WTC11 (cell line): ENCODE data around the gene ATF6B.

Source experiments
- ATF3 ChIP-seq: sonication (generic); formaldehyde crosslinking; conservative IDR thresholded peaks from 2 replicates; pipeline ENCODE4 v1.8.1; 2022; ENCODE audit warnings: mild to moderate bottlenecking, missing genetic modification reagents
- ETV6 ChIP-seq: sonication (generic); formaldehyde crosslinking; IDR thresholded peaks from 2 replicates; pipeline ENCODE4 v1.8.1; 2022; ENCODE audit warnings: mild to moderate bottlenecking, missing genetic modification reagents
- IRF2 ChIP-seq: sonication (generic); formaldehyde crosslinking; IDR thresholded peaks from 2 replicates; pipeline ENCODE4 v1.8.0; 2022; ENCODE audit warnings: low read depth, missing genetic modification reagents, borderline replicate concordance
- JAZF1 ChIP-seq: fragments of 250-450 bp; sonication (Bioruptor Pico); IDR thresholded peaks from 2 replicates; pipeline ENCODE4 v1.9.0; 2021; ENCODE audit warnings: moderate library complexity, mild to moderate bottlenecking, inconsistent platforms
- NFE2L1 ChIP-seq: sonication (generic); formaldehyde crosslinking; IDR thresholded peaks from 2 replicates; pipeline ENCODE4 v1.8.1; 2023; ENCODE audit warnings: missing genetic modification reagents
- NR3C1 ChIP-seq: sonication (generic); formaldehyde crosslinking; conservative IDR thresholded peaks from 2 replicates; pipeline ENCODE4 v1.8.1; 2023; ENCODE audit warnings: low read depth, mild to moderate bottlenecking, missing genetic modification reagents
- SP1 ChIP-seq: sonication (generic); formaldehyde crosslinking; conservative IDR thresholded peaks from 2 replicates; pipeline ENCODE4 v1.8.1; 2022; ENCODE audit warnings: missing genetic modification reagents
- TCF7 ChIP-seq: sonication (generic); formaldehyde crosslinking; IDR thresholded peaks from 2 replicates; pipeline ENCODE4 v1.8.0; 2022; ENCODE audit warnings: mild to moderate bottlenecking, low read depth, missing genetic modification reagents, moderate library complexity
- TEAD1 ChIP-seq: sonication (generic); formaldehyde crosslinking; IDR thresholded peaks from 2 replicates; pipeline ENCODE4 v1.8.0; 2022; ENCODE audit warnings: mild to moderate bottlenecking, missing genetic modification reagents
- USF2 ChIP-seq: sonication (generic); formaldehyde crosslinking; IDR thresholded peaks from 2 replicates; pipeline ENCODE4 v1.8.1; 2023; ENCODE audit warnings: mild to moderate bottlenecking, missing genetic modification reagents, moderate library complexity
- TF ChIP-seq, protein P1 (sequence below): fragments of 200-600 bp; IDR thresholded peaks from 2 replicates; pipeline ENCODE4 v1.8.0; 2022; ENCODE audit warnings: antibody characterized with exemption
- TF ChIP-seq, protein P2 (sequence below): sonication (generic); formaldehyde crosslinking; IDR thresholded peaks from 2 replicates; pipeline ENCODE4 v1.8.1; 2022; ENCODE audit warnings: low read depth, missing genetic modification reagents, borderline replicate concordance

GRCh38 chr6:32109765-32110160 lies 18.3 kb downstream of the ATF6B start:
- TF ChIP-seq, protein P1, sequence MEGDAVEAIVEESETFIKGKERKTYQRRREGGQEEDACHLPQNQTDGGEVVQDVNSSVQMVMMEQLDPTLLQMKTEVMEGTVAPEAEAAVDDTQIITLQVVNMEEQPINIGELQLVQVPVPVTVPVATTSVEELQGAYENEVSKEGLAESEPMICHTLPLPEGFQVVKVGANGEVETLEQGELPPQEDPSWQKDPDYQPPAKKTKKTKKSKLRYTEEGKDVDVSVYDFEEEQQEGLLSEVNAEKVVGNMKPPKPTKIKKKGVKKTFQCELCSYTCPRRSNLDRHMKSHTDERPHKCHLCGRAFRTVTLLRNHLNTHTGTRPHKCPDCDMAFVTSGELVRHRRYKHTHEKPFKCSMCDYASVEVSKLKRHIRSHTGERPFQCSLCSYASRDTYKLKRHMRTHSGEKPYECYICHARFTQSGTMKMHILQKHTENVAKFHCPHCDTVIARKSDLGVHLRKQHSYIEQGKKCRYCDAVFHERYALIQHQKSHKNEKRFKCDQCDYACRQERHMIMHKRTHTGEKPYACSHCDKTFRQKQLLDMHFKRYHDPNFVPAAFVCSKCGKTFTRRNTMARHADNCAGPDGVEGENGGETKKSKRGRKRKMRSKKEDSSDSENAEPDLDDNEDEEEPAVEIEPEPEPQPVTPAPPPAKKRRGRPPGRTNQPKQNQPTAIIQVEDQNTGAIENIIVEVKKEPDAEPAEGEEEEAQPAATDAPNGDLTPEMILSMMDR = no peak
- no peak for TF ChIP-seq ETV6
- TF ChIP-seq IRF2 (CRISPR knock-in tag) = no peak
- TF ChIP-seq NR3C1 (CRISPR knock-in tag) = no peak
- TF ChIP-seq ATF3 (CRISPR knock-in tag) = no peak
- TF ChIP-seq USF2 (CRISPR knock-in tag) = no peak
- no peak for TF ChIP-seq JAZF1 (CRISPR knock-in tag)
- no peak for TF ChIP-seq SP1 (CRISPR knock-in tag)
- TF ChIP-seq TCF7 (CRISPR knock-in tag) = no peak
- no peak for TF ChIP-seq NFE2L1
- TF ChIP-seq TEAD1 (CRISPR knock-in tag) = no peak
- TF ChIP-seq, protein P2, sequence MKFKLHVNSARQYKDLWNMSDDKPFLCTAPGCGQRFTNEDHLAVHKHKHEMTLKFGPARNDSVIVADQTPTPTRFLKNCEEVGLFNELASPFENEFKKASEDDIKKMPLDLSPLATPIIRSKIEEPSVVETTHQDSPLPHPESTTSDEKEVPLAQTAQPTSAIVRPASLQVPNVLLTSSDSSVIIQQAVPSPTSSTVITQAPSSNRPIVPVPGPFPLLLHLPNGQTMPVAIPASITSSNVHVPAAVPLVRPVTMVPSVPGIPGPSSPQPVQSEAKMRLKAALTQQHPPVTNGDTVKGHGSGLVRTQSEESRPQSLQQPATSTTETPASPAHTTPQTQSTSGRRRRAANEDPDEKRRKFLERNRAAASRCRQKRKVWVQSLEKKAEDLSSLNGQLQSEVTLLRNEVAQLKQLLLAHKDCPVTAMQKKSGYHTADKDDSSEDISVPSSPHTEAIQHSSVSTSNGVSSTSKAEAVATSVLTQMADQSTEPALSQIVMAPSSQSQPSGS (CRISPR knock-in tag) = no peak
